Stomach (tissue), 9 donors: ENCODE data around the gene OASL. TPM values are rescaled to one million over a fixed set of nuclear protein-coding genes. Genes with fewer than 3 reads are reported as not detected.
A peak's percentile ranks its signal among the peaks of the same experiment; 100 is the strongest.

Experiments
- DNase-seq, 2 donors: peaks; one replicate each; pipeline versions ENCODE4 v3.0.0 to v3.0.0-alpha.2; 2013 to 2019
- H3K27ac ChIP-seq, 5 donors: fragments of 200-600 bp in 4 of 5; sonication (generic) in 4 of 5; one replicate each; pipeline ENCODE4 v1.5.1; 2013 to 2019; ENCODE audit warnings: mild to moderate bottlenecking in 1 of 5, moderate library complexity in 1 of 5
- H3K27me3 ChIP-seq, 3 donors: fragments of 200-600 bp; sonication (generic); one replicate each; pipeline ENCODE4 v1.5.1; 2017 to 2019; ENCODE audit warnings: mixed run types in 1 of 3
- H3K36me3 ChIP-seq, 4 donors: fragments of 200-600 bp; sonication (generic); 1 replicate in 3 of 4; 2 replicates in 1 of 4; pipeline ENCODE4 v1.5.1; 2016 to 2019
- H3K4me1 ChIP-seq, 4 donors: fragments of 200-600 bp; sonication (generic); one replicate each; pipeline ENCODE4 v1.5.1; 2016 to 2019
- H3K4me3 ChIP-seq, 4 donors: fragments of 200-600 bp; sonication (generic) in 3 of 4; one replicate each; pipeline ENCODE4 v1.5.1; 2016 to 2019; ENCODE audit warnings: mild to moderate bottlenecking in 1 of 4
- H3K9me3 ChIP-seq, 4 donors: fragments of 200-600 bp; sonication (generic); one replicate each; pipeline ENCODE4 v1.5.1; 2016 to 2019
- EP300 ChIP-seq: sonication (generic); formaldehyde crosslinking; IDR thresholded peaks from one replicate; pipeline ENCODE4 v1.6.1; 2017; ENCODE audit warnings: antibody characterized with exemption
- POLR2A ChIP-seq, 4 donors: fragments of 450-650 bp; IDR thresholded peaks; one replicate each; pipeline ENCODE4 v1.6.1; 2016; ENCODE audit warnings: antibody characterized with exemption in 4 of 4, control low read depth in 2 of 4, mild to moderate bottlenecking in 1 of 4, moderate library complexity in 1 of 4
- POLR2AphosphoS5 ChIP-seq, 3 donors: sonication (generic); formaldehyde crosslinking; IDR thresholded peaks; one replicate each; pipeline ENCODE4 v1.6.1; 2016; ENCODE audit warnings: antibody characterized with exemption in 3 of 3
- WGBS, 5 donors: extraction: QIAGEN DNeasy Blood & Tissue Kit in 3 of 5; methylation state at CpG; one replicate each; pipeline versions ENCODE4 v1.1.5 to v1.1.7; 2013 to 2018; 5-methylcytosine and 5-hydroxymethylcytosine counted together
- intact Hi-C: fragments of 100-400 bp; cut with DNase I; formaldehyde crosslinking; loops from one replicate; pipeline ENCODE4 v1.15.1; 2023; ENCODE audit warnings: low total_unique reads
- polyA plus RNA-seq, 3 donors: library from polyadenylated mRNA; stranded (reverse); fragments of 200-250 nt; gene quantifications; one replicate each; pipeline ENCODE4 v1.2.3, GENCODE V29; 2013
- total RNA-seq, 5 donors: library from RNA; depleted of rRNA; stranded (reverse); fragments of >200 nt; gene quantifications; one replicate each; pipeline versions ENCODE4 v1.1.0 to v1.2.3, GENCODE V29; 2014 to 2016
- TF ChIP-seq, protein P1 (sequence below), 7 experiments: fragments of 450-650 bp in 4 of 7; fragments of 200-600 bp in 3 of 7; sonication (generic) in 3 of 7; IDR thresholded peaks; one replicate each; pipeline ENCODE4 v1.5.1; 2016 to 2019; ENCODE audit warnings: antibody characterized with exemption in 7 of 7, control low read depth in 2 of 7, mild to moderate bottlenecking in 1 of 7
- donor health status: healthy with polysubstance abuse.
- donor health status: Bipolar disorder and iron deficiency.
- donor health status: healthy.

The OASL gene
- total and polyA plus RNA-seq, 8 donors: 2.1 to 54.7 (median 22.0) TPM; not detected in 2

DNA sequence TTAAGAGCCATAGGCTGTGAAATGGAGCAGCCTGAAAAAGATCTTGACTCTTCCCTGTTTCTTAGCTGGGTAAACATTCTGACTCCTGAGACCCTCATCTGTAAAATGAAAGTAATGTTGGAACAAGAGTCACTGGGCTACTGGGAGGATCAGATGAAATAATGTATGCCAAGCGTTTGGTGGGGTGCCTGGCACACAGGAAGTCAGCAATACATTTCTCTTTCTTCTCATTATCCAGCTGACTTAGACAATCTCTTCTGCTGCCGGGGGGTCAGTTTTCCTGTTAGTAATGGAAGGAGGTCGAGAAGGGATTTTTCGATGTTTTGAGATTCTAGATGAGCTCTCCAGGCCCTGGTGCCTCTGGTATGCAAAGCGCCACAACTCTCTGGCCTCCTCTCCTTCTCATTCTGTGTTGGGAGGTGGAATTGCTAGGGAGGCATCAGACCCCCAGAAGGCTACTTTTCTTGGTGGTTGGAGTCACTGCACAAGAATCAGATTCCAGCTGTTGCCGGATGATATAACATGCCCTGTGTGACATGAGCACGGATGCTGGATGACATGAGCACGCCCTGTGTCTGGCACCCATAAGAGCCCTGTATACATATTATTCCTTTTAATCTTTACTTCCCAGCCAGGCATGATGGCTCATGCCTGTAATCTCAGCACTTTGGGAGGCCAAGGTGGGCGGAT is 4.3 kb downstream of the OASL start:
- Histone ChIP-seq H3K4me1 (peaks cover 6 to 60% (median 15%) of the 10 kb centered on the region in 4 donors), H3K27me3 (no peaks in the 10 kb centered on the region), H3K4me3 (no peak overlapping the region), H3K27ac (peak overlapping the region; percentile 11 to 80 (median 77)), H3K36me3 (peaks cover 0 to 13% (median 3%) of the 10 kb centered on the region in 4 donors), H3K9me3 (no peaks in the 10 kb centered on the region)
- TF ChIP-seq EP300 (no peak), POLR2A (IDR thresholded peaks at IDR 0.05) (no peak), POLR2AphosphoS5 (IDR thresholded peaks at IDR 0.05) (no peak)
- TF ChIP-seq, protein P1, sequence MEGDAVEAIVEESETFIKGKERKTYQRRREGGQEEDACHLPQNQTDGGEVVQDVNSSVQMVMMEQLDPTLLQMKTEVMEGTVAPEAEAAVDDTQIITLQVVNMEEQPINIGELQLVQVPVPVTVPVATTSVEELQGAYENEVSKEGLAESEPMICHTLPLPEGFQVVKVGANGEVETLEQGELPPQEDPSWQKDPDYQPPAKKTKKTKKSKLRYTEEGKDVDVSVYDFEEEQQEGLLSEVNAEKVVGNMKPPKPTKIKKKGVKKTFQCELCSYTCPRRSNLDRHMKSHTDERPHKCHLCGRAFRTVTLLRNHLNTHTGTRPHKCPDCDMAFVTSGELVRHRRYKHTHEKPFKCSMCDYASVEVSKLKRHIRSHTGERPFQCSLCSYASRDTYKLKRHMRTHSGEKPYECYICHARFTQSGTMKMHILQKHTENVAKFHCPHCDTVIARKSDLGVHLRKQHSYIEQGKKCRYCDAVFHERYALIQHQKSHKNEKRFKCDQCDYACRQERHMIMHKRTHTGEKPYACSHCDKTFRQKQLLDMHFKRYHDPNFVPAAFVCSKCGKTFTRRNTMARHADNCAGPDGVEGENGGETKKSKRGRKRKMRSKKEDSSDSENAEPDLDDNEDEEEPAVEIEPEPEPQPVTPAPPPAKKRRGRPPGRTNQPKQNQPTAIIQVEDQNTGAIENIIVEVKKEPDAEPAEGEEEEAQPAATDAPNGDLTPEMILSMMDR (IDR thresholded peaks at IDR 0.05): no peak
- WGBS, 5 donors: 80 to 87% (median 81%) methylated on average over 9 of the region's 9 CpGs
- intact Hi-C loops: no loop called here
- DNase-seq: no peak

DNA sequence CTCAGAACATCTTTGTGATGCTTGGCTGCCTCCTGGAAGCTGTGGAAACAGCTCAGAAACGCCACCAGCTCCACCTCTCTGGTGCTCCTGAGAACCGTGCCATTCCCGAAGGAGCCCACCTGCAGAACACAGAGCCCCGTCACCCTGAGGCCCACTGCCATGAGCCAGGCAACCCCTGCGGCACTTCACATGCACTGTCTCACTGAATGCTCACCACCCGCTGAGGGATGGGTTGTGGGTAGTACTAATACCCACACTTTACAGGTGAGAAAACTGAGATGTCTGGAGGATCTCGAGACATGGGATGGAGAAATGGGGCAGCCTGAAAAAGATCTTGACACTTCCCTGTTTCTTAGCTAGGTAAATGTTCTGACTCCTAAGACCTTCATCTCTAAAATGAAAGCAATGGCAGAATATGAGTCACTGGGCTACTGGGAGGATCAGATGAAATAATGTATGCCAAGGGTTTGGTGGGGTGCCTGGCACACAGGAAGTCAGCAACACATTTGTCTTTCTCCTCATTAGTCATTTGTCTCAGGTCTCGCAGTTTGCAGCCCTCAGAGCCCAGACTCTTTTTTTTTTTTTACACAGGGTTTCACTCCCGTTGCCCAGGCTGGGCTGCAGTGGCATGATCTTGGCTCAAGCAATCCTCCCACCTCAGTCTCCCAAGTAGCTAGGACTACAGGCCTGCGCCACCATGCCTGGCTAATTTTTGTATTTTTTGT is 5.3 kb downstream of the OASL start:
- TF ChIP-seq, protein P1 (IDR thresholded peaks at IDR 0.05): no peak
- TF ChIP-seq POLR2AphosphoS5 (IDR thresholded peaks at IDR 0.05): peak in 1 of 3 donors; percentile 45
- TF ChIP-seq POLR2A (IDR thresholded peaks at IDR 0.05): no peak
- Histone ChIP-seq H3K4me3 (no peak overlapping the region), H3K36me3 (peaks cover 0 to 13% (median 3%) of the 10 kb centered on the region in 4 donors), H3K27me3 (no peaks in the 10 kb centered on the region), H3K4me1 (peaks cover 6 to 50% (median 13%) of the 10 kb centered on the region in 4 donors), H3K9me3 (no peaks in the 10 kb centered on the region), H3K27ac (peak overlapping the region; percentile 11 to 80 (median 77))
- DNase-seq: peak; percentile 38 to 74
- 77 to 82% (median 80%) methylated on average over 10 of the region's 10 CpGs for WGBS, 5 donors
- intact Hi-C loops: no loop called here

DNA sequence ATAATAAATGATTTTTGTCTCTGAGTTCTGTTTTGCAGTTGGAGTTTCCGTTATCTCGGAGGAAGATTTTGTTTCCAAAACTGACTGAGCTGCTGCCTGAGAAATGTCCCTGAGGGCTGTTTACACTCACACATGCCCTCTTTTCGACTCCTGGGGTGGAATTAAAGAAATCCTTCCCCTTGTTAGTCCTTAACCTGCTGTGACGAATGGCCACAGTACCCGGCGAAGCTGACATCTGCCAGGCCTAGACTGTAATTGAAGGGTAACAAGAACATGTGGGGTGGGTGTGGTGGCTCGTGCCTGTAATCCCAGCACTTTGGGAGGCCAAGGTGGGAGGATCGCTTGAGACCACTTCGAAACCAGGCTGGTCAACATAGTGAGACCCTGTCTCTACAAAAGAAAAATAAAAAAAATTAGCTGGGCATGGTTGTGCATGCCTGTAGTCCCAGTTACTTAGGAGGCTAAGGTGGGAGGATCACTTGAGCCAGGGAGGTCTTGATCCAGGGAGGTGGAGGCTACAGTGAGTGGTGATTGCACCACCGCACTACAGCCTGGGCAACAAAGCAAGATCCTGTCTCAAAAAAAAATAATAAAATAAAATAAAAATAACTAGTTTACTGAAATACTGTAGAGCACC is 8.4 kb downstream of the OASL start:
- peaks cover 0 to 36% (median 6%) of the 10 kb centered on the region in 4 donors for H3K4me1 ChIP-seq
- peaks cover 0 to 22% (median 7%) of the 10 kb centered on the region in 4 donors for H3K36me3 ChIP-seq
- no peak for DNase-seq
- H3K9me3 ChIP-seq: no peaks in the 10 kb centered on the region
- intact Hi-C loops: no loop called here
- H3K27me3 ChIP-seq: no peaks in the 10 kb centered on the region
- H3K27ac ChIP-seq: no peak overlapping the region
- TF ChIP-seq, protein P1 (IDR thresholded peaks at IDR 0.05): no peak
- TF ChIP-seq POLR2AphosphoS5 (IDR thresholded peaks at IDR 0.05) (no peak), EP300 (no peak)
- 73 to 80% (median 76%) methylated on average over 10 of the region's 10 CpGs for WGBS, 5 donors
- H3K4me3 ChIP-seq: no peak overlapping the region

DNA sequence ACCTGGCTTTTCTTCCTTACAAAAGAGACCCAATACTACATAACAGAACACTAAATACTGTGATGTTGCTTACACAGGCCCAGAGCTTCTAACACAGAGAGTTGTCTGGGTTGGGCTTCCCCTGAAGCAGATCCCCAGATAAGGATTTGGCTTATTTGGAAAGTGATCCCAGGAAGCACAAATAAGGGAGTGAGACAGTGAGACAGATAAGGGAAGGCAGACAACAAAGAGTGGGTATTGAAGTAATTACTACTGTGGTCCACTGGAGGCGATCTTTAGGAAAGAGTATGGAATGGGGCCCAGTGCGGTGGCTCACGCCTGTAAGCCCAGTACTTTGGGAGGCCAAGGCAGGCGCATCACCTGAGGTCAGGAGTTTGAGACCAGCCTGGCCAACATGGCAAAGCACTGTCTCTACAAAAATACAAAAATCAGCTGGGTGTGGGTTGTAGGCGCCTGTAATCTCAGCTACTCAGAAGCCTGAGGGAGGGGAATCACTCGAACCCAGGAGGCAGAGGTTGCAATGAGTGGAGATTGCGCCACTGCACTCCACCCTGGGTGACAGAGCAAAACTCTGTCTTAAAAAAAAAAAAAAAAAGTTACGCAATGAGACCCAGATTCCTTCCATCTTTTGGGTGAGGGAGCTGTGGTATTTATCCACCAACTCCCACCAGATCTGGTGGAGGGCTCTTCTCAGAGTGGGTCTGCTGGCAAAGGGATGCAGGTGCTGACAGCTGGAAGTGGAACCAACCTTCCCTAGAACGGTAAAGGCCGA is 12.6 kb downstream of the OASL start:
- WGBS, 5 donors: 87 to 92% (median 89%) methylated on average over 10 of the region's 10 CpGs
- no peak overlapping the region for H3K4me3 ChIP-seq
- H3K27ac ChIP-seq: peak overlapping the region; percentile 15 to 72 (median 23)
- no peaks in the 10 kb centered on the region for H3K27me3 ChIP-seq
- DNase-seq: no peak
- intact Hi-C loops: no loop called here
- no peak for TF ChIP-seq POLR2A (IDR thresholded peaks at IDR 0.05)
- H3K9me3 ChIP-seq: no peaks in the 10 kb centered on the region
- peaks cover 0 to 22% (median 0%) of the 10 kb centered on the region in 4 donors for H3K4me1 ChIP-seq
- H3K36me3 ChIP-seq: peaks cover 0 to 30% (median 9%) of the 10 kb centered on the region in 4 donors
